SK-N-SH treated with all-trans-retinoic acid at 6 μM for 48 hours (cell line): ENCODE measurements around the gene CCDC17.

Experiments
- ATAC-seq: fragments of 200-7000 bp; cut with Tn5 transposase; 3 replicates; pipeline ENCODE4 v1.9.1; 2020; ENCODE audit warnings: mild to moderate bottlenecking, moderate library complexity
- BACH2 ChIP-seq: fragments of 250-450 bp; sonication (Bioruptor Pico); IDR thresholded peaks from 2 replicates; pipeline ENCODE4 v1.9.0; 2021; ENCODE audit warnings: mild to moderate bottlenecking, borderline replicate concordance
- CREB5 ChIP-seq: fragments of 250-450 bp; sonication (Bioruptor Pico); IDR thresholded peaks from 2 replicates; pipeline ENCODE4 v1.5.1; 2020; ENCODE audit warnings: low read depth, mild to moderate bottlenecking, moderate library complexity
- CSDC2 ChIP-seq: fragments of 250-450 bp; sonication (Bioruptor Pico); IDR thresholded peaks from 2 replicates; pipeline ENCODE4 v1.5.0; 2020; ENCODE audit warnings: mild to moderate bottlenecking, moderate library complexity
- CSRNP3 ChIP-seq: fragments of 250-450 bp; sonication (Bioruptor Pico); IDR thresholded peaks from 2 replicates; pipeline ENCODE4 v1.5.1; 2021; ENCODE audit warnings: mild to moderate bottlenecking, moderate library complexity
- GLIS3 ChIP-seq: fragments of 250-450 bp; sonication (Bioruptor Pico); IDR thresholded peaks from 2 replicates; pipeline ENCODE4 v1.5.0; 2020; ENCODE audit warnings: mild to moderate bottlenecking, moderate library complexity
- ISL1 ChIP-seq: fragments of 250-450 bp; sonication (Bioruptor Pico); IDR thresholded peaks from 2 replicates; pipeline ENCODE4 v2.1.2; 2022; ENCODE audit warnings: mild to moderate bottlenecking, moderate library complexity
- OSR1 ChIP-seq: fragments of 250-450 bp; sonication (Bioruptor Pico); IDR thresholded peaks from 2 replicates; pipeline ENCODE4 v1.8.0; 2022; ENCODE audit warnings: moderate library complexity, mild to moderate bottlenecking, inconsistent platforms
- PATZ1 ChIP-seq: fragments of 250-450 bp; sonication (Bioruptor Pico); IDR thresholded peaks from 2 replicates; pipeline ENCODE4 v1.8.0; 2020; ENCODE audit warnings: mild to moderate bottlenecking, moderate library complexity, borderline replicate concordance
- POU6F1 ChIP-seq: fragments of 250-450 bp; sonication (Bioruptor Pico); IDR thresholded peaks from 2 replicates; pipeline ENCODE4 v1.8.0; 2021; ENCODE audit warnings: low read depth, mild to moderate bottlenecking, moderate library complexity, borderline replicate concordance
- PPARA ChIP-seq: fragments of 250-450 bp; sonication (Bioruptor Pico); IDR thresholded peaks from 2 replicates; pipeline ENCODE4 v1.5.0; 2020; ENCODE audit warnings: mild to moderate bottlenecking, borderline replicate concordance
- RARB ChIP-seq: fragments of 250-450 bp; sonication (Bioruptor Pico); IDR thresholded peaks from 2 replicates; pipeline ENCODE4 v1.8.0; 2021; ENCODE audit warnings: mild to moderate bottlenecking, moderate library complexity
- TCF4 ChIP-seq: fragments of 250-450 bp; sonication (Bioruptor Pico); IDR thresholded peaks from 2 replicates; pipeline ENCODE4 v1.8.0; 2021; ENCODE audit warnings: mild to moderate bottlenecking, moderate library complexity, borderline replicate concordance
- TOX ChIP-seq: fragments of 250-450 bp; sonication (Bioruptor Pico); IDR thresholded peaks from 2 replicates; pipeline ENCODE4 v1.8.0; 2021; ENCODE audit warnings: mild to moderate bottlenecking, moderate library complexity, borderline replicate concordance
- TSHZ2 ChIP-seq: fragments of 250-450 bp; sonication (Bioruptor Pico); IDR thresholded peaks from 2 replicates; pipeline ENCODE4 v1.5.0; 2020; ENCODE audit warnings: mild to moderate bottlenecking, moderate library complexity
- ZC3H10 ChIP-seq: fragments of 250-450 bp; sonication (Bioruptor Pico); IDR thresholded peaks from 2 replicates; pipeline ENCODE4 v1.5.1; 2021; ENCODE audit warnings: mild to moderate bottlenecking, moderate library complexity
- ZNF565 ChIP-seq: fragments of 450-650 bp; formaldehyde crosslinking; conservative IDR thresholded peaks from 2 replicates; pipeline ENCODE4 v1.5.0; 2020; ENCODE audit warnings: low read depth, mild to moderate bottlenecking, moderate library complexity
- ZNF70 ChIP-seq: fragments of 450-650 bp; formaldehyde crosslinking; IDR thresholded peaks from 2 replicates; pipeline ENCODE4 v1.5.0; 2020; ENCODE audit warnings: mild to moderate bottlenecking, moderate library complexity
- ZNF8 ChIP-seq: fragments of 450-650 bp; formaldehyde crosslinking; IDR thresholded peaks from 2 replicates; pipeline ENCODE4 v1.5.0; 2020; ENCODE audit warnings: mild to moderate bottlenecking, moderate library complexity

Gene CCDC17

GRCh38 chr1:45629035-45629434 is 5.2 kb upstream of the CCDC17 start:
- TF ChIP-seq CSRNP3 (CRISPR knock-in tag) (no peak), BACH2 (no peak), ZNF8 (CRISPR knock-in tag) (no peak), ZNF70 (CRISPR knock-in tag) (no peak), ZNF565 (no peak), RARB (CRISPR knock-in tag) (no peak), CREB5 (no peak), TOX (no peak), TSHZ2 (CRISPR knock-in tag) (no peak), ZC3H10 (no peak), PATZ1 (CRISPR knock-in tag) (no peak), OSR1 (no peak)
- no peak for ATAC-seq

- TF ChIP-seq TCF4 (CRISPR knock-in tag) (no peak), RARB (CRISPR knock-in tag) (no peak), OSR1 (no peak), ZC3H10 (no peak), CSDC2 (CRISPR knock-in tag) (no peak), ISL1 (CRISPR knock-in tag) (no peak), ZNF8 (CRISPR knock-in tag) (no peak), POU6F1 (no peak), PATZ1 (CRISPR knock-in tag) (no peak), ZNF565 (no peak), TOX (no peak), GLIS3 (no peak), TSHZ2 (CRISPR knock-in tag) (no peak), PPARA (CRISPR knock-in tag) (no peak)
- TF ChIP-seq, all 23 proteins: peak for 0
Measured at GRCh38 chr1:45622524-45623394, 1.1 kb downstream of the CCDC17 start.

More at GRCh38 chr1:45622524-45623394, 1.1 kb downstream of the CCDC17 start:
- ATAC-seq, result no peak; the same call in 2 of the 3 replicates
